ENCODE measurements around the gene KHK.
"Not testable (repeated sequence)": the region's sequence is repeated elsewhere in the genome, so short reads cannot be mapped to it uniquely, and the experiment has no call there.

The KHK gene

DNA sequence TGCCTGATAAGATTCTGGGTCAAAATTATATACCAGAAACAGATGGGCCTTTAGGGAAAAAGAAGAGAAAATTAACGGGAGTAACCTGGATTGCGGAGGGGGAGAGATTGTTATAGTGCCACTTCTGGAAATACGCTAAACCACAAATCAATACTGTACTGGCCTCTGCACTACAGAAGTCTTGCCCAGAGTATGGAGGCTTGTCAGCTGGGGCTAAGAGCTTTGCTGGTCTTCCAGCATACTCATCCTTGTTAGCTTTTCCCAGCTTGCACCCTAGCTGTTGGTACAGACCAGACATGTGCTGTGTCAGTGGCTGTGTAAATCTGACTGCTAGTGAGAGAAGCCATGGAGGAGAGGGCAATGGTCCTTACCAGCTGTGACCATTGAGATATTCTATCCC, 26.2 kb upstream of the KHK start:
- DNase-seq = no peak

DNA sequence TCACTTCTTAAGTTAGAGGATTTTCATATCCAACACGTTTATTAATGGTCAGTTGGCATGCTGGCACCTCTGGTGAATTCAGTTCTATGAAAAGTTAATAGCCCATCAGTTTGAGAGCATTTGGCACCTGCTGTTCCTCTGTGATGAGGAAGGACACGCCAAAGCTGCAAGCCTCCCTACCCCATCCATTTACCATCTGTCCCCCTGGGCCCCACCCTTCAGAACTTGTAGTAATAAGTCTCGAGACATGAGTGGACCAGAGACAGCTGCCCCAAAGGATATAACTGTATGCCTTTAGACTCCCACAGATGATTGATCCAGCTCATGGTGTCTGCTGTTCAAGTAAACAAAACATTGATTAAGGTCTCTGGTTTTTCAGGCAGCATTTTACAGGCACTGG, 21.4 kb upstream of the KHK start:
- no peak for DNase-seq

DNA sequence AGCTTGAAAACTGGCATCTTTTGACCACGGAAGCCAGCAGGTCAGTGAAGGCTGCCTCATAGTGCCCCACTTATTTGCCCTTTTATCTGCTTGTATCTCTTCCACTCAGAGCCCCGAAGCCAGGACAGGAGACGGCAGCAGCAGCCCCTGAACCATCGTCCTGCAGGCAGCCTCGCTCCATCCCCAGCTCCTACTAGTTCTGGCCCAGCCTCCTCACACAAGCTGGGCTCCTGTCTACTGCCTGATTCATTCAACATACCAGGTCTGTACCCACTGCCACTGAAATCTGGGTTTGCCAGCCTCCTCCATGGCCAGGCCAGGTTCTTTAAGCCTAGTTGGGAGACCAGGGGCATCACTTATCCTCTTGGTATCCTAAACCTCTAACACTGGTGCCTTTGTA, 19.2 kb upstream of the KHK start:
- no peak for DNase-seq

GRCh38 chr2:27069436-27069835, 17.1 kb upstream of the KHK start:
- DNase-seq = no peak

DNA sequence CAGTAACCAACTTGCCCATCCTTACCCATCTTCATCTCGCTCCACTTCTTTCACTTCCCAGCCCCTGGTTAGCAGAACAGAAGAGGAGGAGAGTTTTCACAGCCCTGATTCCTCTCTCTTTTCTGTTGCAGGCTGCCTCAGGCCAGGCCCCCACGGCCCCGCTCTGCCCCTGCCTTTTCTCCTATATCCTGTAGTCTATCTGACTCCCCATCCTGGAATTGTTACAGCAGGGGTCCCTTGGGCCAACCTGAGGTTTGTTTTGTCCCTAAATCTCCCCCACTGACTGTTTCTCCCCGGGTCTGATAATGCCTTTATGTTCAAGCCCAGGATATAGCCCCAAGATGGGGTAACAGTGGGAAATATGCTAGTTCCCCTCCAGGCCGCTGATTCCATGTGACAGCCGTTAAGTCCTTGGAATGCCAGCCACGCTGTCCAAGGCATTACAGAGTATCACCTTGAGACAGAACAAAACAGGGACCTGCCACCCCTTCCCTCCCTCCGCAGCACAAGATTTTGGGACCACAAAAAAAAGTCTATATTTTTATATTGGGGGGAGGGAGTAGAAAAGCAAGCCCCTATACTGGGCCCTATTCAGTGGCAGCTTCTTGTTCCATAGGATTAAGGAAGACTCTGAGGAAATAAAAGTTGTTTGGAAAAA, 16.5 kb upstream of the KHK start:
- DNase-seq = no peak

DNA sequence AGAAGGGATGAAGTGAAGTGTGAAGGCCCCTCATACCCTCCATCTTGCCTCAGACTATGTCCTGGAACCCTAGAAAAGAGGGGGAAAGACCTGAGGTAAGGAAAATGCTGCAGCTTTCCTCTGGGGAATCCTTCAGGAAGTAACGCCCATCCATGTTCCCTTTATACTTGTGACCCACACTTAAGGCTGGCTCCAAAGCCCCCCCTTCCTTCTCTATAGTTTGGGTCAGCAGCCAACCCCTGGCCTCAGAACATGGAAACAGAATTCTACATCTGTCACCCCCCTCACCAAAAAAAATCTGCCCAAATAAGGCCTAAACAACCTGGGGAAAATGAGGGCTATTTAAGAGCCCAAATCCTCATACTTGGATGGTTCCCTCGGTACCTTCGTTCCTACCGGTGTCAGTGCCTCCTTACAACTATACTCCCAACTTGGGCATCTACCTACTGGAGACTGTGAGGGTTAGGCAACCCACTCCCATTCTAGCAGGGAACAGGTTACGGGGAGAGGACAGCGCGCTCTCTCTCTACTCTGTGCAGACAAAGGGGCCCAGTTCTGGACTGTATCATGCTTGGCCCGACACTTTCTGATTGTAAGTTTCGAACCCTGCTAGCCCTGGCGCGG, 15.8 kb upstream of the KHK start:
- DNase-seq = no peak

DNA sequence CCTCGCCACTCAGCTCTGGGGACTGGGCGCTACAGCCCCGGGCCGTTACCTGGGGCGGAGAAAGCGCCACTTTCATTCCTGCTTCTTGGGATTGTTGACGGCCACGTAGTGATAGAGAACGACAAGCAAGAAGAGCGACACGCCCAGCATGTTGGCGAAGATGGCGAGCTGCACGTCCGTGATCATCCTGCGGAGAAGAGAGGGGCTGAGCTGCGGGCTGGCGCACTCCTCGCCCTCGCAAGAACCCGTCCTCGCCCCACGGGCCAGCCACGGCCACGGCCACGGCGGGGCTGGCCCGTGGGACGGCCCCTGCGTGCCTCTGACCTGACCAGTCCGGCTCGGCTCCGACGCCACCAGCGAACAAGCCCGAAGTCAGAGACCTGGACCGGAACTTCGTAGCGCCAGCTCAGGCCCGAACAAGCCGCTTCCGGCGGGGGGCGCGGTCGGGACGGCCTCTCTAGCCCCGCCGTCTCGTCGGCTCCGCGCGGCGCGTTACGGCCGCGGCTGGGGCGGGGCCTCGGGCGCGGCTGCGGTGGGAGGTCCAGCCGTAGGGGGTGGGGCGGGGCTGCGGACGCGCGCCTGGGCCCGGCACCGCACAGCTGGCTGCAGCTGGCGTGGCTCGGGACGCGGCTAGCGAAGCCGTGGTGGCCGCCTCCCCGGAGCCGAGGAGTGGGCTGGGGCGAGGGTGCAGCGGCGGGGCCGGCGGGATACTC, 15.1 kb upstream of the KHK start, which contains the start of gene OST4:
Gene OST4 (minus strand): TSS at position 378 of the 713 bp plus-strand sequence.
- DNase-seq = peak; percentile 81

- no peak for DNase-seq
Observed at GRCh38 chr2:27071990-27072830, 14.4 kb upstream of the KHK start.

DNA sequence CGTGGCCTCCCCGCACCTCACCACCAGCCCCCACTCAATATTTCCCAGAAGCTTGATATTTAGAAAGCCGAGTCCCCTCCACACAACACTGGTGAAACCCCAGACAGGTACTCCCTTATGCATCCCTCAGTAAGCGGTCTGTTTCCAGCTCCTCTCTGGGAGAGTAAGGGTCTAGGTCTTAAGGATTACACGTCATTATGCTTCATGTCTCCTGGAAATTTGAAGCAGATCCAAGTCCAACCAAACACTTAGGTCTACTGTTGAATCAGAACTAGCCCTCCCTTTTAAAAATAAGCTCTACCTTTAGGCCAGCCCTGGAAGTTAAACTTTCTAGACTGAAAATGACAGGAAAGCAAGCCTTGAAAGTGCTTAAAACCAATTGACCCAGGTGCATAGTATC, 13.7 kb upstream of the KHK start:
- no peak for DNase-seq

- no peak for DNase-seq
Observed at GRCh38 chr2:27073782-27074181, 12.8 kb upstream of the KHK start.

- peak; percentile 58 for DNase-seq
Observed at GRCh38 chr2:27074738-27075565, 11.6 kb upstream of the KHK start.

GRCh38 chr2:27075566-27075871, 11.1 kb upstream of the KHK start:
- DNase-seq = not testable (repeated sequence)

- no peak for DNase-seq
Observed at GRCh38 chr2:27076323-27076722, 10.2 kb upstream of the KHK start.

DNA sequence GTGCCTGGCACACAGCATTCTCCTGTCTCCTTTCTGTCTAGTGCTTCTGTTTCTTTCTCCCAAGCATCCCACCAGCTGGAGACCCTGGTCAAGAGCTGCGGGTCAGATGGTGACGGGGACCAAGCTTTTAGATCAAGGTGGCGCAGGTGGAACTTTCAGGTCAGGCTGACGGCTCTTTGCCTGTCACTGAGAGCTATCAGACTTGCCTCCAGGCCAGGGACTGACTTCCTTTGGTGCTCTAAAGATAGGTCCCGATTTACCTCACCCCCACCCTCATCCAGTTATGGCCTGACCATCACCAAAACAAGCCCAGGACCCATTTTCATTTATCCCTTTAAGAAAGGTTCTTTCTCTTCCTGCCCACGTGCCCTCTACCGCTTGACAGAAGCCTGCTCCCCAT, 9.3 kb upstream of the KHK start:
- DNase-seq = no peak

DNA sequence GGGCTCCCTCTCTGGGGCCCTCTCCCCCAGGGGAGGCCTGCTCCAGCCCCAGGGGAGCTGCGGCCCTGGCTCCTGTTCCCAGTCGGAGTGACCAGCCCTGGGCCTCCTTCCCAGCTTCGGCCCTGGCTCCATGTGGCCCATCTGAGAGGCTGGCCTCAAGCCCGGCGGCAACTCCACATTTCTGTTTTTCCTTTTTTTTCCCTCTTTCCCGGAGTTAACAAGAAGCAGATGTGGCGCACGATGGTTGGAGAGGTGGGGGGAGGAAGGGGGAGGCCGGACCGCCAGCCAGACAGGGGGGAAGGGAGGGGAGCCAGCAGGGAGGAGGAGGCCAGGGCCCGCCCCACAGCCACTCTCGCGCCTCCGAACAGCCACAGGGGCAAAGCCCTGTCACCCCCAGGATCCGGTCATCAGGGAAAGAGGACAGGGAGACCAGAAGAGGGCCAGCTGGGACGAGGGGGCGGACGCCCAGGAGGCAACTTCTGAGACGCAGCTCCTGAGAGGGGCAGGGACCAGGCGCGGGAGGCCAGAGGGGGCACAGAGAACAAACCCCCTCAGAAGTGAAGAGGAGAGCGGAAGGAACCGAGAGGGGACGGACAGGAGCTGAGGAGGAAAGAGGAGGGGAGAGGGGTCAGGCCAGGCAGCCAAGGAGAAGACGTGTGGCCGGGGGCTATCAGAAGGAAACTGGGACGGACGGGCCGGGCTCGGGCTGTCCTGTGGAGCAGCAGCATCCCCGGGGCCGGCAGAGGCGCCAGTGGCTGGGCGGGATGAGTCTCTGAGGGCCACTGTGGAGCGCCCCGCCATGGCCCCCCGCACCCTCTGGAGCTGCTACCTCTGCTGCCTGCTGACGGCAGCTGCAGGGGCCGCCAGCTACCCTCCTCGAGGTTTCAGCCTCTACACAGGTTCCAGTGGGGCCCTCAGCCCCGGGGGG, 8.0 kb upstream of the KHK start, which contains the start of gene EMILIN1:
Gene EMILIN1 (plus strand): TSS at position 349 of the 928 bp plus-strand sequence. CDS start 451 bp downstream, at position 800.
- no peak for DNase-seq

GRCh38 chr2:27079233-27080139, 7.1 kb upstream of the KHK start:
- no peak for DNase-seq

GRCh38 chr2:27080140-27080469, 6.5 kb upstream of the KHK start:
- DNase-seq = no peak

GRCh38 chr2:27080603-27080936, 6.0 kb upstream of the KHK start:
- no peak for DNase-seq

DNA sequence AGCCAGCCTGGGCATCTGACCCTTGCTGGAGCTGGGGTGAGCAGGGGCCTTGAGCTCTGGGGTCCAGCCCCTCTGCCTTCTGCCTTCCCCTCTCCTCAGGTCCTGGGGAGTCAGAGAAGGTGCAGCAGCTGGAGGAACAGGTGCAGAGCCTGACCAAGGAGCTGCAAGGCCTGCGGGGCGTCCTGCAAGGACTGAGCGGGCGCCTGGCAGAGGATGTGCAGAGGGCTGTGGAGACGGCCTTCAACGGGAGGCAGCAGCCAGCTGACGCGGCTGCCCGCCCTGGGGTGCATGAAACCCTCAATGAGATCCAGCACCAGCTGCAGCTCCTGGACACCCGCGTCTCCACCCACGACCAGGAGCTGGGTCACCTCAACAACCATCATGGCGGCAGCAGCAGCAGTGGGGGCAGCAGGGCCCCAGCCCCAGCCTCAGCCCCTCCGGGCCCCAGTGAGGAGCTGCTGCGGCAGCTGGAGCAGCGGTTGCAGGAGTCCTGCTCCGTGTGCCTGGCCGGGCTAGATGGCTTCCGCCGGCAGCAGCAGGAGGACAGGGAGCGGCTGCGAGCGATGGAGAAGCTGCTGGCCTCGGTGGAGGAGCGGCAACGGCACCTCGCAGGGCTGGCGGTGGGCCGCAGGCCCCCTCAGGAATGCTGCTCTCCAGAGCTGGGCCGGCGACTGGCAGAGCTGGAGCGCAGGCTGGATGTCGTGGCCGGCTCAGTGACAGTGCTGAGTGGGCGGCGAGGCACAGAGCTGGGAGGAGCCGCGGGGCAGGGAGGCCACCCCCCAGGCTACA, 4.4 kb upstream of the KHK start:
- DNase-seq = no peak
